Measurements from ENCODE around the gene GPRIN2. TPM values are rescaled to one million over a fixed set of nuclear protein-coding genes. Genes with fewer than 3 reads are reported as not detected.
A peak's percentile ranks its signal among the peaks of the same experiment; 100 is the strongest.

GPRIN2 gene
- total RNA-seq, 1 experiment from 2014 or later = 10.5 TPM

GRCh38 chr10:46544989-46545791, 11.3 kb downstream of the GPRIN2 start:
- Histone ChIP-seq H3K27me3 (ENCODE audit: insufficient read depth, low read length) (no peaks in the 10 kb centered on the region; the same call in 1 of the 2 replicates), H2BK12ac (ENCODE audit: insufficient read length, low read depth, low read length) (no peak overlapping the region), H3K4me2 (ENCODE audit: insufficient read depth, insufficient read length, low read length) (no peak overlapping the region), H3K56ac (ENCODE audit: insufficient read length, low read depth, low read length) (no peak overlapping the region), H2BK15ac (ENCODE audit: low read depth, low read length) (no peak overlapping the region), H3K4ac (ENCODE audit: low read depth, low read length) (no peak overlapping the region), H3K9ac (ENCODE audit: extremely low read depth, insufficient read length, low read length) (no peak overlapping the region), H3K18ac (ENCODE audit: insufficient read length, low read depth, low read length) (no peak overlapping the region), H2AK5ac (ENCODE audit: insufficient read length, low read length) (no peak overlapping the region), H3K27ac (ENCODE audit: insufficient read length, low read depth, low read length) (no peak overlapping the region), H4K20me1 (ENCODE audit: control insufficient read depth, insufficient read depth, insufficient read length) (no peaks in the 10 kb centered on the region), H3K4me1 (ENCODE audit: insufficient read depth, low read length) (peaks cover 8% of the 10 kb centered on the region; the same call in 1 of the 2 replicates), H4K8ac (replicated peaks; ENCODE audit: insufficient read length, low read depth, low read length) (no peak overlapping the region), H4K5ac (ENCODE audit: insufficient read length, low read depth, low read length) (no peak overlapping the region), H4K91ac (ENCODE audit: insufficient read length, low read depth, low read length) (no peak overlapping the region), H2BK5ac (ENCODE audit: insufficient read length, low read length) (no peak overlapping the region), H3K23me2 (ENCODE audit: insufficient read length, low read depth, low read length, poor library complexity, severe bottlenecking) (peaks cover 3% of the 10 kb centered on the region), H3K9me3 (ENCODE audit: control insufficient read depth, low read depth, low read length) (no peaks in the 10 kb centered on the region), H3K23ac (ENCODE audit: insufficient read length, low read depth, low read length) (no peak overlapping the region), H3K79me1 (ENCODE audit: insufficient read depth, low read depth, low read length, poor library complexity, severe bottlenecking) (no peaks in the 10 kb centered on the region), H2AFZ (ENCODE audit: low read length) (no peak overlapping the region), H2BK20ac (ENCODE audit: low read depth, low read length, poor library complexity, severe bottlenecking) (no peak overlapping the region), H3K79me2 (ENCODE audit: insufficient read depth, low read length) (no peaks in the 10 kb centered on the region), H3T11ph (ENCODE audit: low read length) (no peak overlapping the region), H2BK120ac (ENCODE audit: low read depth, low read length, poor library complexity, severe bottlenecking) (no peak overlapping the region), H3K14ac (ENCODE audit: insufficient read depth, low read length) (no peak overlapping the region)
- peaks cover 18% of the 10 kb centered on the region for H3K27me3 Mint-ChIP-seq (ENCODE audit: low read depth)
- H3K9me3 Mint-ChIP-seq = no peaks in the 10 kb centered on the region
- H3K4me3 Mint-ChIP-seq = no peak overlapping the region
- peaks cover 0 to 3% (median 0%) of the 10 kb centered on the region in 3 experiments; a peak in 1 of 7 replicates for H3K36me3 Mint-ChIP-seq (ENCODE audit: insufficient read depth in 1 of 3, low read depth in 3 of 3)
- H3K27ac Mint-ChIP-seq = no peak overlapping the region; a peak in 1 of 7 replicates
- TF ChIP-seq CTCF (conservative IDR thresholded peaks at IDR 0.05) = peak; percentile 76
- DNase-seq = peak; percentile 67
- WGBS (ENCODE audit: extremely low coverage, insufficient read length, low lambda C conversion rate) = no CpG with 5 or more reads among the region's 3 CpGs
- H3K4me1 Mint-ChIP-seq = peaks cover 31 to 37% of the 10 kb centered on the region in 2 experiments

Data from H9 (cell line).